K562 (cell line): Measurements from ENCODE around the gene RASGEF1C. TPM values are rescaled to one million over a fixed set of nuclear protein-coding genes. Genes with fewer than 3 reads are reported as not detected.

Source experiments
- ATAC-seq: fragments of 200-7000 bp; cut with Tn5 transposase; 3 replicates; pipeline ENCODE4 v1.9.1; 2020; ENCODE audit warnings: moderate library complexity
- BruUV-seq: library from RNA; stranded (reverse); fragments of 400-500 nt; replicated peaks from 2 replicates; lab custom pipeline; 2021; lab: Mats Ljungman, UMichigan
- CTCF ChIA-PET: fragments of 300-600 bp; formaldehyde crosslinking; extraction: SDS; loops from one replicate; lab custom pipeline; 2021; ENCODE audit warnings: low intra/inter-chr PET ratio; lab: Yijun Ruan, JAX
- POLR2A ChIA-PET: fragments of 300-600, 350-650 bp; sonication (Branson Sonifier 250); formaldehyde crosslinking; extraction: SDS; loops from one replicate; lab custom pipeline; 2021; ENCODE audit warnings: antibody characterized with exemption, inconsistent platforms; lab: Yijun Ruan, JAX
- DNase-seq, 4 experiments: peaks; one replicate each; pipeline versions ENCODE4 v3.0.0 to v3.0.0-alpha.2; 2011 to 2018; ENCODE audit warnings: low spot score in 3 of 4, mixed read lengths in 3 of 4; ENCODE audit errors: extremely low read depth in 1 of 4
- FAIRE-seq: peaks from 2 replicates; lab custom pipeline; 2011; peaks lifted over from hg19 to GRCh38; lab: Jason Lieb, UNC
- H2AFZ ChIP-seq: 2 replicates; pipeline ENCODE4 v1.6.0; 2011; ENCODE audit warnings: low read depth, low read length, control low read depth, inconsistent platforms
- H3K27ac ChIP-seq: fragments of 200-600 bp; 3 replicates; pipeline ENCODE4 v1.8.0; 2011; ENCODE audit warnings: low read depth, mild to moderate bottlenecking, control low read depth, inconsistent platforms, low read length, moderate library complexity, mixed read lengths; ENCODE audit errors: extremely low read depth
- H3K27me3 ChIP-seq, 2 experiments: fragments of 300-600 bp in 1 of 2; 2 replicates in 1 of 2; 3 replicates in 1 of 2; pipeline versions ENCODE4 v1.6.0 to v1.8.0; 2011; ENCODE audit warnings: inconsistent platforms in 2 of 2, low read length in 2 of 2, mild to moderate bottlenecking in 1 of 2, mixed read lengths in 1 of 2, moderate library complexity in 1 of 2; ENCODE audit not compliant: control insufficient read depth in 2 of 2, insufficient read depth in 2 of 2
- H3K36me3 ChIP-seq: fragments of 300-600 bp; 3 replicates; pipeline ENCODE4 v1.8.0; 2011; ENCODE audit warnings: mild to moderate bottlenecking, low read length, inconsistent platforms; ENCODE audit not compliant: control insufficient read depth, insufficient read depth
- H3K4me1 ChIP-seq, 2 experiments: fragments of 200-600 bp in 1 of 2; replicated peaks in 1 of 2; 2 replicates in 1 of 2; 3 replicates in 1 of 2; pipeline versions ENCODE4 v1.5.1 to v1.8.0; 2011; ENCODE audit warnings: inconsistent platforms in 2 of 2, low read length in 2 of 2, mild to moderate bottlenecking in 1 of 2, mixed read lengths in 1 of 2, moderate library complexity in 1 of 2; ENCODE audit not compliant: control insufficient read depth in 2 of 2, insufficient read depth in 2 of 2
- H3K4me2 ChIP-seq: 2 replicates; pipeline ENCODE4 v1.6.1; 2011; ENCODE audit warnings: low read length, control low read depth, inconsistent platforms, mixed read lengths; ENCODE audit not compliant: insufficient read depth
- H3K4me3 ChIP-seq: fragments of 200-600 bp; sonication (generic), shearing (Covaris generic); 2 replicates; pipeline ENCODE4 v1.5.1; 2016; ENCODE audit warnings: control low read depth, inconsistent platforms
- H3K79me2 ChIP-seq: fragments of 200-600 bp; 3 replicates; pipeline ENCODE4 v1.8.0; 2011; ENCODE audit warnings: low read length, inconsistent platforms; ENCODE audit not compliant: control insufficient read depth, insufficient read depth
- H3K9ac ChIP-seq, 2 experiments: 2 replicates each; pipeline versions ENCODE4 v1.6.0 to v1.6.1; 2011; ENCODE audit warnings: low read depth in 2 of 2, low read length in 2 of 2, control low read depth in 1 of 2, inconsistent platforms in 1 of 2, mild to moderate bottlenecking in 1 of 2, mixed read lengths in 1 of 2; ENCODE audit not compliant: insufficient read depth in 1 of 2
- H3K9me1 ChIP-seq: one replicate; pipeline ENCODE4 v1.6.0; 2011; ENCODE audit warnings: inconsistent platforms, mild to moderate bottlenecking, low read length, moderate library complexity; ENCODE audit not compliant: control insufficient read depth, insufficient read depth
- H3K9me3 ChIP-seq: replicated peaks from 2 replicates; pipeline ENCODE4 v1.5.1; 2011; ENCODE audit warnings: low read depth, low read length, inconsistent platforms; ENCODE audit not compliant: control insufficient read depth, insufficient read depth
- H4K20me1 ChIP-seq: replicated peaks from 2 replicates; pipeline ENCODE4 v1.6.1; 2011; ENCODE audit warnings: low read length, inconsistent platforms, mixed read lengths; ENCODE audit not compliant: control insufficient read depth, insufficient read depth
- ETS2 ChIP-seq: IDR thresholded peaks from 2 replicates; pipeline ENCODE4 v1.6.1; 2016; ENCODE audit warnings: borderline replicate concordance, missing genetic modification characterization, mild to moderate bottlenecking, moderate library complexity, missing compliant biosample characterization; ENCODE audit not compliant: poor library complexity, severe bottlenecking
- MED1 ChIP-seq: sonication (generic); formaldehyde crosslinking; IDR thresholded peaks from 2 replicates; pipeline ENCODE4 v1.8.1; 2023; ENCODE audit warnings: missing genetic modification reagents, borderline replicate concordance
- NCOA6 ChIP-seq: fragments of 450-650 bp; IDR thresholded peaks from 2 replicates; pipeline ENCODE4 v1.6.1; 2017; ENCODE audit warnings: mild to moderate bottlenecking
- NELFE ChIP-seq: IDR thresholded peaks from 2 replicates; pipeline ENCODE4 v1.6.1; 2011; ENCODE audit warnings: mild to moderate bottlenecking; ENCODE audit not compliant: insufficient read depth, insufficient read length
- NR2C2 ChIP-seq, 2 experiments: fragments of 200-800 bp in 1 of 2; sonication (Bioruptor generic) in 1 of 2; sonication (generic) in 1 of 2; formaldehyde crosslinking in 1 of 2; IDR thresholded peaks; 2 replicates each; pipeline versions ENCODE4 v1.6.1 to v1.8.0; 2016 to 2022; ENCODE audit warnings: mild to moderate bottlenecking in 1 of 2, missing compliant biosample characterization in 1 of 2, missing genetic modification characterization in 1 of 2, missing genetic modification reagents in 1 of 2
- POLR2B ChIP-seq: fragments of 450-650 bp; IDR thresholded peaks from 2 replicates; pipeline ENCODE4 v1.6.1; 2018; ENCODE audit warnings: low read depth; ENCODE audit not compliant: partially characterized antibody
- TAF9B ChIP-seq: fragments of 450-650 bp; IDR thresholded peaks from 2 replicates; pipeline ENCODE4 v1.6.1; 2018; ENCODE audit warnings: mild to moderate bottlenecking; ENCODE audit not compliant: partially characterized antibody
- TOE1 ChIP-seq, 2 experiments: fragments of 450-650 bp in 1 of 2; sonication (generic) in 1 of 2; formaldehyde crosslinking in 1 of 2; IDR thresholded peaks; 2 replicates each; pipeline versions ENCODE4 v1.7.1 to v1.8.0; 2016 to 2022; ENCODE audit warnings: borderline replicate concordance in 2 of 2, mild to moderate bottlenecking in 2 of 2, antibody characterized with exemption in 1 of 2, inconsistent platforms in 1 of 2, low read depth in 1 of 2, missing genetic modification reagents in 1 of 2, moderate library complexity in 1 of 2
- ZNF184 ChIP-seq: sonication (generic); formaldehyde crosslinking; IDR thresholded peaks from 2 replicates; pipeline ENCODE4 v1.5.0; 2020; ENCODE audit warnings: missing genetic modification reagents
- WGBS: fragments of 100-300 bp; shearing (Covaris generic); methylation state at CpG from one replicate; pipeline ENCODE4 v1.1.6; 2016; ENCODE audit warnings: low coverage, mixed read lengths; ENCODE audit not compliant: insufficient coverage; ENCODE audit errors: missing lambda C conversion rate; 5-methylcytosine and 5-hydroxymethylcytosine counted together
- in situ Hi-C: fragments of 300-500 bp; cut with MboI; formaldehyde crosslinking; loops from 4 replicates; pipeline ENCODE4 v1.15.0; 2018; ENCODE audit warnings: inconsistent platforms, mixed read lengths
- intact Hi-C: fragments of 100-400 bp; cut with micrococcal nuclease; formaldehyde crosslinking; loops from 2 replicates; pipeline ENCODE4 v1.14.2; 2022
- polyA plus RNA-seq, 8 experiments: library from polyadenylated mRNA; depleted of rRNA in 4 of 8; stranded (reverse) in 5 of 8; unstranded in 3 of 8; fragments of >200 nt; fragmentation: Nextera tagmentation in 2 of 8; fragmentation: Illumina TruSeq in 1 of 8; extraction: Ambion mirVana in 2 of 8; extraction: Trizol in 1 of 8; gene quantifications; 2 replicates each; pipeline versions ENCODE4 v1.2.1 to v1.2.3, GENCODE V29; 2011 to 2014; ENCODE audit warnings: inconsistent platforms in 1 of 8, missing spikeins in 1 of 8
- total RNA-seq, 7 experiments: library from RNA; depleted of rRNA in 6 of 7; stranded (reverse); fragments of >200 nt in 6 of 7; fragmentation: Illumina TruSeq in 2 of 7; extraction: Trizol in 2 of 7; gene quantifications; 2 replicates each; pipeline versions ENCODE4 v1.2.1 to v1.2.3, GENCODE V29; 2011 to 2021; ENCODE audit warnings: low replicate concordance in 1 of 7
- TF ChIP-seq, protein P1 (sequence below): fragments of 450-650 bp; conservative IDR thresholded peaks from 2 replicates; pipeline ENCODE4 v1.6.1; 2016; ENCODE audit warnings: missing genetic modification characterization, low read depth, mild to moderate bottlenecking, missing compliant biosample characterization, moderate library complexity
- TF ChIP-seq, protein P2 (sequence below), 2 experiments: fragments of 450-650 bp in 1 of 2; sonication (generic) in 1 of 2; formaldehyde crosslinking in 1 of 2; IDR thresholded peaks in 1 of 2; conservative IDR thresholded peaks in 1 of 2; 2 replicates each; pipeline versions ENCODE4 v1.6.1 to v1.8.1; 2016 to 2023; ENCODE audit warnings: mild to moderate bottlenecking in 2 of 2, moderate library complexity in 2 of 2, inconsistent platforms in 1 of 2, missing genetic modification reagents in 1 of 2
- TF ChIP-seq, protein P3 (sequence below), 2 experiments: IDR thresholded peaks; 2 replicates each; pipeline ENCODE4 v1.6.1; 2012; ENCODE audit warnings: improper control_type of control experiment in 2 of 2, low read depth in 2 of 2, low read length in 2 of 2, borderline replicate concordance in 1 of 2

Gene RASGEF1C
- total and polyA plus RNA-seq, 9 of the 15 experiments (the other 6 are each of a cell fraction or from before 2014, with no cell fraction given), result 0.04 to 1.1 (median 0.21) TPM; not detected in 4

DNA sequence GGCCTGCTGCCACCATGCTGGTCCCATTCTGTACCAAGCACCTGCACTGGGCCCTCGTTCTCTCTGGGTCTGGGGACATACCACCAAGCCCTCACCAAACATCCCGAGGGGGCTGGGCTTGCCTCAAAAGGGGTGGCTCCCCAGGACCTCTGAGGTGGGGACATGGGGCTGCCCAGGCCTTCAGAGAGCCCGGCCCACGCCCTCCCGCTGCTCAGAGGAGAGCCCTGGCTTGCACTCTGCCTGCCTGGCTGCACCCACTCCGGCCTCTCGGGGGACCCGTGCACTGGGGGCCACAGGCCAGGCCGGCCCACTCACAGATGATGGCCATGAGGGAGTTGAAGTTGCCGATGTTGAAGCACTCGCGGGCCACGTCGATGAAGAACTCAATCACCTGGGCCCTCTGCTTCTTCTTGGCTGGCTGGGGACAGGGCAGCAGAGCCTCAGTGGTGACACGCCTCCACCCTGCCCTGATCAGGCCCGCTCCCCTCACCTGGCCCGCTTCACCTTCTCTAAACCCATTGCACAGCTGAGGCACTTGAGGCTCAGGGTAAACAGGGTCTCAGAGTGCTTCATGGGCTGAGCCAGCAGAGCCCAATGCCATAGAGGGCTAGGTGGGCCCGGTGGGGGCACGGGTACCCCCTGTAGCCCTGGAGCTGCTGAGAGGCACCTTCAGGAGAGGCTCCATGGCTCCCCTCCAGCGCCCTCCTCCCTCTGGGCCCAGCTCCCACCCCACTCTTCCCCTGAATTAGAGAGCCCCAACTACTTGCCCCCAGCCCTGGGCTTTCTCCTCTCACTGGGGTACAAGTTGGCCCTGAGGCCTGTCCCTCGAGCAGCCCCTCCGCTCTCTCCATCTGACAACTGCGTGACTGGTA lies 89.7 kb downstream of the RASGEF1C start:
- no peaks in the 10 kb centered on the region for H3K9me1 ChIP-seq
- ChIA-PET POLR2A (interaction anchor here (0.5 kb wide), 1 partner anchor 200 kb away, joined by 4 read pairs; no protein-coding TSS in a partner anchor), CTCF (no interaction called here)
- FAIRE-seq, result no peak
- H3K9ac ChIP-seq, result no peak overlapping the region; a peak in 1 of 4 replicates
- no peaks in the 10 kb centered on the region for H3K9me3 ChIP-seq
- no peak for ATAC-seq
- WGBS, result 27% methylated on average over 17 of the region's 23 CpGs
- H3K36me3 ChIP-seq, result no peaks in the 10 kb centered on the region
- no peak overlapping the region for H3K4me3 ChIP-seq
- H3K4me2 ChIP-seq, result no peak overlapping the region
- H3K79me2 ChIP-seq, result no peaks in the 10 kb centered on the region
- no peak overlapping the region for H3K27ac ChIP-seq
- intact Hi-C loops, result no loop called here
- in situ Hi-C loops, result no loop called here
- no peak overlapping the region for H2AFZ ChIP-seq
- peaks cover 7 to 43% of the 10 kb centered on the region in 2 experiments; a peak in 3 of 5 replicates for H3K27me3 ChIP-seq
- H4K20me1 ChIP-seq, result no peaks in the 10 kb centered on the region
- no TSS peak for BruUV-seq
- peaks cover 0 to 39% of the 10 kb centered on the region in 2 experiments; a peak in 2 of 5 replicates for H3K4me1 ChIP-seq
- DNase-seq, result no peak
- TF ChIP-seq TAF9B (no peak), ETS2 (tag) (no peak), TOE1 (IDR thresholded peaks at IDR 0.05; ENCODE audit: borderline replicate concordance) (no peak), TOE1 (CRISPR knock-in tag; IDR thresholded peaks at IDR 0.05; ENCODE audit: borderline replicate concordance, low read depth) (no peak), NELFE (no peak), MED1 (no peak), POLR2B (no peak), NR2C2 (CRISPR knock-in tag; IDR thresholded peaks at IDR 0.05) (no peak), NR2C2 (tag; IDR thresholded peaks at IDR 0.05) (no peak), ZNF184 (CRISPR knock-in tag) (no peak), NCOA6 (no peak)
- TF ChIP-seq, protein P1, sequence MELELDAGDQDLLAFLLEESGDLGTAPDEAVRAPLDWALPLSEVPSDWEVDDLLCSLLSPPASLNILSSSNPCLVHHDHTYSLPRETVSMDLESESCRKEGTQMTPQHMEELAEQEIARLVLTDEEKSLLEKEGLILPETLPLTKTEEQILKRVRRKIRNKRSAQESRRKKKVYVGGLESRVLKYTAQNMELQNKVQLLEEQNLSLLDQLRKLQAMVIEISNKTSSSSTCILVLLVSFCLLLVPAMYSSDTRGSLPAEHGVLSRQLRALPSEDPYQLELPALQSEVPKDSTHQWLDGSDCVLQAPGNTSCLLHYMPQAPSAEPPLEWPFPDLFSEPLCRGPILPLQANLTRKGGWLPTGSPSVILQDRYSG, result no peak
- TF ChIP-seq, protein P2, sequence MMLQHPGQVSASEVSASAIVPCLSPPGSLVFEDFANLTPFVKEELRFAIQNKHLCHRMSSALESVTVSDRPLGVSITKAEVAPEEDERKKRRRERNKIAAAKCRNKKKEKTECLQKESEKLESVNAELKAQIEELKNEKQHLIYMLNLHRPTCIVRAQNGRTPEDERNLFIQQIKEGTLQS (IDR thresholded peaks at IDR 0.05), result no peak
- TF ChIP-seq, protein P2 (CRISPR knock-in tag; conservative IDR thresholded peaks at IDR 0.05), result no peak
- TF ChIP-seq, protein P3, sequence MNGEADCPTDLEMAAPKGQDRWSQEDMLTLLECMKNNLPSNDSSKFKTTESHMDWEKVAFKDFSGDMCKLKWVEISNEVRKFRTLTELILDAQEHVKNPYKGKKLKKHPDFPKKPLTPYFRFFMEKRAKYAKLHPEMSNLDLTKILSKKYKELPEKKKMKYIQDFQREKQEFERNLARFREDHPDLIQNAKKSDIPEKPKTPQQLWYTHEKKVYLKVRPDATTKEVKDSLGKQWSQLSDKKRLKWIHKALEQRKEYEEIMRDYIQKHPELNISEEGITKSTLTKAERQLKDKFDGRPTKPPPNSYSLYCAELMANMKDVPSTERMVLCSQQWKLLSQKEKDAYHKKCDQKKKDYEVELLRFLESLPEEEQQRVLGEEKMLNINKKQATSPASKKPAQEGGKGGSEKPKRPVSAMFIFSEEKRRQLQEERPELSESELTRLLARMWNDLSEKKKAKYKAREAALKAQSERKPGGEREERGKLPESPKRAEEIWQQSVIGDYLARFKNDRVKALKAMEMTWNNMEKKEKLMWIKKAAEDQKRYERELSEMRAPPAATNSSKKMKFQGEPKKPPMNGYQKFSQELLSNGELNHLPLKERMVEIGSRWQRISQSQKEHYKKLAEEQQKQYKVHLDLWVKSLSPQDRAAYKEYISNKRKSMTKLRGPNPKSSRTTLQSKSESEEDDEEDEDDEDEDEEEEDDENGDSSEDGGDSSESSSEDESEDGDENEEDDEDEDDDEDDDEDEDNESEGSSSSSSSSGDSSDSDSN (IDR thresholded peaks at IDR 0.05; ENCODE audit: borderline replicate concordance in 1 of 2, low read depth in 2 of 2, low read length in 2 of 2), result no peak
